Suprapubic skin (tissue), 4 donors: ENCODE measurements around the gene GNAQ.

Experiments
- EP300 ChIP-seq: sonication (generic); formaldehyde crosslinking; IDR thresholded peaks from one replicate; pipeline ENCODE4 v1.6.1; 2017; ENCODE audit warnings: antibody characterized with exemption
- POLR2A ChIP-seq, 2 donors: fragments of 450-650 bp; IDR thresholded peaks; one replicate each; pipeline ENCODE4 v1.6.1; 2017; ENCODE audit warnings: antibody characterized with exemption in 2 of 2, mild to moderate bottlenecking in 2 of 2, moderate library complexity in 2 of 2
- POLR2AphosphoS5 ChIP-seq, 3 donors: sonication (generic); formaldehyde crosslinking; IDR thresholded peaks; one replicate each; pipeline ENCODE4 v1.6.1; 2017; ENCODE audit warnings: antibody characterized with exemption in 3 of 3
- TF ChIP-seq, protein P1 (sequence below), 2 donors: fragments of 200-600 bp in 1 of 2; fragments of 450-650 bp in 1 of 2; sonication (generic) in 1 of 2; IDR thresholded peaks; one replicate each; pipeline ENCODE4 v1.5.1; 2016 to 2019; ENCODE audit warnings: antibody characterized with exemption in 2 of 2, mild to moderate bottlenecking in 1 of 2, moderate library complexity in 1 of 2

DNA sequence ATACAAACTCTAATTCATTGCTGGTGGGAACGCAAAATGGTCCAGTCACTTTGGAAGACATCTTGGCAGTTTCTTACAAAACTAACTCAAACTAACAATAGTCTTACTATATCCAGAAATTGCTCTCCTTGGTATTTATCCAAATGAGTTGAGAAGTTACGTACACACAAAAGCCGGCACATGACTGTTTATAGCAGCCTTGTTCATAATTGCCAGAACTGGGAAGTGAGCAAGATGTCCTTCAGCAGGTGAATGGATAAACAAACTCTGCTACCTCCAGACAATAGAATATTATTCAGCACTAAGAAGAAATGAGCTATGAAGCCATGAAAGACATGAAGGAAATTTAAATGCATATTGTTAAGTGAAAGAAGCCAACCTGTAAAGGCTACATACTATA, 17.9 kb upstream of the GNAQ start:
- TF ChIP-seq POLR2AphosphoS5 (IDR thresholded peaks at IDR 0.05) (no peak), POLR2A (IDR thresholded peaks at IDR 0.05) (no peak), EP300 (no peak)
- TF ChIP-seq, protein P1, sequence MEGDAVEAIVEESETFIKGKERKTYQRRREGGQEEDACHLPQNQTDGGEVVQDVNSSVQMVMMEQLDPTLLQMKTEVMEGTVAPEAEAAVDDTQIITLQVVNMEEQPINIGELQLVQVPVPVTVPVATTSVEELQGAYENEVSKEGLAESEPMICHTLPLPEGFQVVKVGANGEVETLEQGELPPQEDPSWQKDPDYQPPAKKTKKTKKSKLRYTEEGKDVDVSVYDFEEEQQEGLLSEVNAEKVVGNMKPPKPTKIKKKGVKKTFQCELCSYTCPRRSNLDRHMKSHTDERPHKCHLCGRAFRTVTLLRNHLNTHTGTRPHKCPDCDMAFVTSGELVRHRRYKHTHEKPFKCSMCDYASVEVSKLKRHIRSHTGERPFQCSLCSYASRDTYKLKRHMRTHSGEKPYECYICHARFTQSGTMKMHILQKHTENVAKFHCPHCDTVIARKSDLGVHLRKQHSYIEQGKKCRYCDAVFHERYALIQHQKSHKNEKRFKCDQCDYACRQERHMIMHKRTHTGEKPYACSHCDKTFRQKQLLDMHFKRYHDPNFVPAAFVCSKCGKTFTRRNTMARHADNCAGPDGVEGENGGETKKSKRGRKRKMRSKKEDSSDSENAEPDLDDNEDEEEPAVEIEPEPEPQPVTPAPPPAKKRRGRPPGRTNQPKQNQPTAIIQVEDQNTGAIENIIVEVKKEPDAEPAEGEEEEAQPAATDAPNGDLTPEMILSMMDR (IDR thresholded peaks at IDR 0.05): no peak
